DMS153 treated with DMSO at 0.1 percent for 48 hours (cell line): ENCODE data around the gene RXRA.

Experiments used
- DNase-seq: peaks from one replicate; lab custom pipeline; 2025; ENCODE audit not compliant: unreplicated experiment; lab: John Stamatoyannopoulos, UW

Gene RXRA

DNA sequence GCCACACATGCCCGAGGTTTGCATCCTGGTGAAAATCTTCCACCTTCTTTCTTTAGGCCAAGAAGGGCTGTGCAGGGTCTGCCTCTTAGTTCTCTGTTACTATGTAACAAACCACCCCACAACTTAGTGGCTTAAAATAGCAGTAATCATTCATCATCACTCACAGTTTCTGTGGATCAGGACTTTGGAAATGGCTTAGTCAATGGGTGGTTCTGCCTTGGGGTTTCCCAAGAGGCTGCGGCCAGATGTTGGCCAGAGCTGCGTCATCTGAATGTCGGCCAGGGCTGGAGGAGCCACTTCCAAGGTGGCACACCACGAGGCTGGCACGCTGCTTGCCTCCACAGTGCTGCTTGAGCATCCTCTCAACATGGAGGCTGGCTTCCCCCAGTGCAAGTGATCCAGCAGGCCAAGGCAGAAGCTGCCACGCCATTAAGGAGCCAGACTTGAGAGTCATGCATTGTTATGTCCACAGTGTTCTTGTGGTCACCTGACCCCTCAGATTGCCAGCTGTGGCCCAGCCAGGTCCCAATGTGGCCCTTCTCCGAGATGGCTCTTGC is 135.2 kb downstream of the RXRA start:
- no peak for DNase-seq

- no peak for DNase-seq
These were observed 136.1 kb downstream of the RXRA start for GRCh38 chr9:134462318-134462717.

DNA sequence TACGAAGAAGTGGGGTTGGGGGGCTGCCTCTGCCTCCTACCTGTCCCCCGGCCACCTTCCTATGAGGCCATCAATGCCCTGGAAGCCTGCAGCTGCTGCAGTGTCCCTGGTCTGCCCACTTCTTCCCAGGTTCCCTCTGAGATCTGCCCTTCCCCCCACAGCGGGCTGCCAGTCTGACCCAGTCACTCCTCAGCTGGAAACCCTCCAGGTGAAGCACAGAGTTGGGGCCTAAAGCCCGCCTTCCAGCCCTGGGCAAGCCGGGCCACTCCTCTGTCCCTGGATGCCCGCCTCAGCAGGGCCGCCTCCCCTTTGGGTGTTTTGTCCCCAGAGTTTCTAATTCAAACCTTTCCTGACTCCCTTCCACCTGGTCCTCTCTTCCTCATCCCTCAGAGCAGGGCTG is 137.0 kb downstream of the RXRA start:
- DNase-seq = no peak

- DNase-seq = no peak
These were observed 140.8 kb downstream of the RXRA start for GRCh38 chr9:134466869-134467616.

- DNase-seq = no peak
These were observed 142.1 kb downstream of the RXRA start for GRCh38 chr9:134468358-134468757.

DNA sequence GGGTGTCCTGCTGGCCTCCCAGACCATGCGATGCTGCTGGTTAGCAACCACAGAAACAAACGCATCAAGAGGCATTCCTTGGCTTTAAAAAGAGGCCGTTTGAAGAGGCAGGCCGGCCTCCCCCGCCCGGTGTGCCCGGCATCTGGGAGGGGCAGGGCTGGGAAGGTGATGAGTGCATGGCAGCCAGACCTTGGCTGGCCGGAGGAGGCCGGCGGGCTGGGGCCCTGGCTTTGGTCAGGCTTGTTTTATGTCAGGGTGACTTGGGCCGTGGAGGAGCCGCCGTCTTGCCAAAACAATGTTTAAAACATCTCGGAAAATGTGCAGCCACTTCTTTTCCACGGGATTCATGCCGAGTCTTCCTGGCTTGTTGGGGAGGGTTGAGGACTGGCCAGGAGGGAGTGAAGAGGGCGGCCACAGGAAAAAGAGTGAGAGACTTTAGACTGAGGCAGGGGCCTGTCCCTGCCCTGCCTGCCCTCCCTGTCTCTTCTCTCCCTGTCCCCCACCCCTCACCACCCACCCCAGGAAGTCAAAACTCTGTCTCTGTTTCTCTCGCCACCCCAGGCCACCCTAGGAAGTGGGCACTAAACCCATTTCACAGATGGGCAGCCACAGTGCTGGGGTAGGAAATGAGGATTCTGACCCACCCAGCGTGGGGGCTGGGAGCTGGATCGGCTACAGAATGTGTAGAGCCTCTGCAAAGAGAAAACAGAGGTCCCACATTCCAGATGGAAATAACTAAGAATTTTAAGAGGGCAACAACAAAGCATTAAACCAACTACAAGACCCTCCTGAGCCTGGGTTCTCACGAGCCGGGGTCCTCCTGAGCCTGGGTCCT is 143.0 kb downstream of the RXRA start:
- no peak for DNase-seq

DNA sequence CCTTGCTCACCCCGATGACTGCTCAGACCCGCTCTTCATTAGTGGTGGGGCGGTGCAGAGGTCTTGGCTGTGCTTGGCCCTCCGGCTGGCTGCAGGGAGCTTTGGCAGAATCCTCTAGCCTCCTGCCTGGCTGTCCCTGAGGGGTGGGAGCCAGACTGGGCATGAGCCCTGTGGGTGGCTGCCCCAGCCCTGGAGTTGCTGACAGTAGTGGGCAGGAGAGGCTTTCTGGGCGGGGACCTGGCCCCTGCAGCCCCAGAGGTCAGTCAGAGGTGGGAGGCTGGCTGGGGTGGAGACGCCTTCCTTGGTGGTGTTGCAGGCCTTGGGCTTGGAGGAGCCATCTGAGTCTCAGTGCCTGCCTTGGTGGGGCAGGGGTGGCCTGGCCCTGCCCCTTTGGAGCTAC is 146.0 kb downstream of the RXRA start:
- no peak for DNase-seq

- DNase-seq = no peak
These were observed 147.1 kb downstream of the RXRA start for GRCh38 chr9:134473141-134474054.

GRCh38 chr9:134474055-134474370 is 147.8 kb downstream of the RXRA start:
- DNase-seq = no peak

GRCh38 chr9:134475011-134475790 is 148.9 kb downstream of the RXRA start:
- no peak for DNase-seq

DNA sequence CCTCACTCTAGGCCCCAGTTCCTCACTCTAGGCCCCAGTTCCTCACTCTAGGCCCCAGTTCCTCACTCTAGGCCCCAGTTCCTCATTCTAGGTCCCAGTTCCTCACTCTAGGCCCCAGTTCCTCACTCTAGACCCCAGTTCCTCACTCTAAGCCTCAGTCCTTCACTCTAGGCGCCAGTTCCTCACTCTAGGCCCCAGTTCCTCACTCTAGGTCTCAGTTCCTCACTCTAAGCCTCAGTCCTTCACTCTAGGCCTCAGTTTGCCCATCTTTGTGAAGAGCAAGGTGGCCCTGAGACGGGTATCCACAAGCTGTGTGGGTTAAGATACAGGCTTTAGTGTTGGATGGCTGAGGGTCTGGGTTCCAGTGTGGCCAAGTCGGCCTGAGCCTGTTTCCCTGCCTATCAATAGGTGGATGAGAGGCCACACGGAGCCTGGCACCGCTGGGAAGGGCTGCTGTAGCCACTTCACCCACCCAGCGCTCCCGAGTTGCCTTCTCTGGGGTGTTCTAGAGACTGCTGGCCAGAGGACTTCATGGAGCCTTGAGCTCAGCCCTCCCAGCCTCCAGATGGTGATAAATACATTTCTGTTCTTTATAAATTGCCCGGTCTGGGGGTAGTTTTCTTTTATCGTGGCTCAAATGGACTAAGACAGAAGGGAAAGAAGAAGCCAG is 150.2 kb downstream of the RXRA start:
- no peak for DNase-seq

DNA sequence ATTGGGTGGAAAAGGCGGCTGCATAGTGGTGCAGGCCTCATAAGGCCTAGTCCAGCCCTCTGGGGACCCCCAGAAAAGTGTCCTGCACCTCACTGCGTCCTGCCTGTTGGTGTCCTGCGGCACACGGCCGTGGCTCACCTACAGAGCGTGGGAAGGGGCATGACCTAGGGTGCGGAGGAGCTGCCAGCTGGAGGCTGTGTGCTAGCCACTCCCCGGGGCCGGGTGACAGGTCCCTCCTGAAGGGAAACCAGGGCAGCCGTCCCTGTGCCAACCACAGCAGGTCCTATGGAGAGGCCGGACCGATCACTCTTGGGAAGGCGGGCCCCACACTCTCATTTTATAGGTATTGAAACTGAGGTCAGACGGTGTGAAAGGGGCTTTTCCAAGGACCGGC is 150.7 kb downstream of the RXRA start:
- DNase-seq = no peak

DNA sequence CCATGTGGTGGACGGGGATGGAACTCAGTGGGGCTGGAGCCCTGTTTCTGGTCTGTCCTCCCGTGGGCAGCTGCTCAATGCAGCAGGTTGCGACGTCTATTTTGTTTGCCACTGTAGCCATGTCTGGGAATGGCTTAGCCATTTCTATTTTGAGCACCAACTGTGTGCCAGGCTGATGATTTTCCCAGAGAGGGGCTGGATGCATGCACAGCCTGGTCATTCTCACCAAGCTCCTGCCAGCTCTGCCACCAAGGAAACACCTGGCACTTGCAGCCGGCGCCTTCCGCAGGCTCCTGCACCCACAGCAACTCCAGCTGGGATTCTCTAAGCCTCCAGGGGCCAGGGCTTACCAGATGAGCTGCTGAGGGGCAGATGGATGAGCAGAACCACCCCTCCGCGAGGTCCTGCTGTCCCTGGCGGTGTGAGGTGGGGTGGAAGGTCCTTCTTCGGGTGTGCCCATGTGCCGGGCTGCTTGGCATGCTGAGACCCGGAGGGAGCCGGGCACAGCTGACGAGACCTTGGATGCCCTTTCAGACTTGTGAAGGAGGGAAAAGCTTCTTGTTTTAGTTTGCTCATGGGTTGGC is 151.2 kb downstream of the RXRA start:
- DNase-seq = no peak

DNA sequence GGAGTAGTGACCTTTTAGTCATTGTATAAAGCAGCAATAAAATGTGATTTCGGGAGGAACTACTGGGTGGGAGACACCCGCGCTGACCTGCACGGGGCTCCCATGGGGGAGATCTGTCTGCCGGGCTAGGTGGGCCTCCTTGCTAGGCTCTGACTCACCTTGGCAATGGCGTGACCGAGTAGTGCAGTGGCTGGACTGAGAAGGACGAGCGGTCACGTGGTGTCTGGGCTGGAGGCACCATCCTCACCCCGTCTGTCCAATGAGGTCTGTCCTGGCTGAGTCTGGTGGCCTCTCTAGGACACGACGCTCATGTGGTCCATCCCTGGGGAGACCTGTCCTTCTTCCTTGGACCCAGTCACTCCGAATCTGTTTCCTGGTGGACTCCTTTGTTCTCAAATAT is 151.7 kb downstream of the RXRA start:
- DNase-seq = no peak

- DNase-seq = no peak
These were observed 155.5 kb downstream of the RXRA start for GRCh38 chr9:134481762-134482161.

- DNase-seq = no peak
These were observed 156.0 kb downstream of the RXRA start for GRCh38 chr9:134482226-134482625.

- DNase-seq = no peak
These were observed 157.3 kb downstream of the RXRA start for GRCh38 chr9:134483361-134484184.

DNA sequence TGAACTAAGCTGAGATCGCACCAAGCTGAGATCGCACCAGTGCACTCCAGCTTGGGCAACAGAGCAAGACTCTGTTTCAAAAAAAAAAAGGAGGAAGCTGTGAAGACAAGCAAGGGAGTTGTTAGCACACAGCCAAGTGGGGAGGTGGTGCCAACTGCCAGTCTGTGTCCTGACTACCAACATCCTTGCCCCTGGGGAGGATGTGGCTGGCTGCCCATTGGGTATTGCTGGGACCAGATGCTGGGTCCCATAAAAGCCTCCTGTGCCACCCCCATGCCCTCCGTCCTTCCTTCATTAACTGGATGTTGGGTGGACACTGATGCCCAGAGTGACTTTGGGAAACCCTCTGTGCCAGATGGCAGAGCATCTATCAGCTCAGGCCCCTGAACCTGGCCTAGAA is 158.2 kb downstream of the RXRA start:
- no peak for DNase-seq

- no peak for DNase-seq
These were observed 159.4 kb downstream of the RXRA start for GRCh38 chr9:134485653-134486052.
